Retinal pigment epithelial cell (primary cell): ENCODE measurements around the gene ZNF428.
A peak's percentile ranks its signal among the peaks of the same experiment; 100 is the strongest.

Experiments
- DNase-seq: peaks from one replicate; pipeline ENCODE4 v3.0.0-alpha.2; 2010; ENCODE audit warnings: low read depth
- H3K4me3 ChIP-seq: 2 replicates; pipeline ENCODE4 v1.5.1; 2011; ENCODE audit warnings: mild to moderate bottlenecking, low read length, control low read depth, moderate library complexity
- CTCF ChIP-seq: conservative IDR thresholded peaks from 2 replicates; pipeline ENCODE4 v1.5.1; 2011; ENCODE audit warnings: low read depth, low read length, control low read depth, inconsistent platforms

The ZNF428 gene, protein sequence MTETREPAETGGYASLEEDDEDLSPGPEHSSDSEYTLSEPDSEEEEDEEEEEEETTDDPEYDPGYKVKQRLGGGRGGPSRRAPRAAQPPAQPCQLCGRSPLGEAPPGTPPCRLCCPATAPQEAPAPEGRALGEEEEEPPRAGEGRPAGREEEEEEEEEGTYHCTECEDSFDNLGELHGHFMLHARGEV

GRCh38 chr19:43619262-43620060 lies at the start of gene ZNF428:
Gene ZNF428 (minus strand): TSS chr19:43619629. CDS start chr19:43614304, 5,325 bp downstream.
- DNase-seq = peak; percentile 83
- H3K4me3 ChIP-seq = peak within 1 kb of the TSS; percentile 72
- TF ChIP-seq CTCF = no peak

DNA sequence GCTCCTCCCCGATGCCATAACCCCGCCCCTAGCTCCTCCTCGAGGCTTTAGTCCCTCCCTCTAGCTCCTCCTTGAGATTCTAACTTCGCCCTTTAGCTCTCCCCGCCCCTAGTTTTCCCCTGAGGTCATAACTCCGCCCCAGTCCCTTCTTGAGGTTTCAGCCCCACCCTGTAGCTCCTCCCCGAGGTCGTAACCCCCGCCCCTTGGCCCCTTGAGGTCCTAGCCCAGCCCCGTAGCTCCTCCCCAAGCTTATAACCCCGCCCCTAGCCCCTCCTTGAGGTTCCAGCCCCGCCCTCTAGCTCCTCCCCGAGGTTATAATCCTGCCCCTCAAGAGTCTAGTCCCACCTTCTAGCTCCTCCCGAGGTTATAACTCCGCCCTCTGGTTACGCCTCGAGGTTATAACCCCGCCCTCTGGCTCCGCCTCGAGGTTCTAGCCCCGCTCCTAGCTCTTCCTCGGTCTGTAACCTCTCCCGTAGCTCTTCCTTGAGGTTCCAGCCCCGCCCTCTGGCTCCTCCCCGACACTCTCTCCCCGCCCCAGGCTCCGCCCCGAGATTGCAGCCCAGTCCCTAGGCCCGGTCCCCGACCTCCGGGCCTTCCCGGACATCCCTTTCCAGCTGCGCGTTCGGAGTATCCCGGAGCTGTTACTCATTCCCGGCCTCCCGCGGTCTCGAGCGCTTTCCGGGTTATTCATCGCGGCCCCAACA lies 49.1 kb upstream of the ZNF428 start:
- H3K4me3 ChIP-seq = peak overlapping the region; percentile 66
- peak; percentile 96 for DNase-seq
- no peak for TF ChIP-seq CTCF

DNA sequence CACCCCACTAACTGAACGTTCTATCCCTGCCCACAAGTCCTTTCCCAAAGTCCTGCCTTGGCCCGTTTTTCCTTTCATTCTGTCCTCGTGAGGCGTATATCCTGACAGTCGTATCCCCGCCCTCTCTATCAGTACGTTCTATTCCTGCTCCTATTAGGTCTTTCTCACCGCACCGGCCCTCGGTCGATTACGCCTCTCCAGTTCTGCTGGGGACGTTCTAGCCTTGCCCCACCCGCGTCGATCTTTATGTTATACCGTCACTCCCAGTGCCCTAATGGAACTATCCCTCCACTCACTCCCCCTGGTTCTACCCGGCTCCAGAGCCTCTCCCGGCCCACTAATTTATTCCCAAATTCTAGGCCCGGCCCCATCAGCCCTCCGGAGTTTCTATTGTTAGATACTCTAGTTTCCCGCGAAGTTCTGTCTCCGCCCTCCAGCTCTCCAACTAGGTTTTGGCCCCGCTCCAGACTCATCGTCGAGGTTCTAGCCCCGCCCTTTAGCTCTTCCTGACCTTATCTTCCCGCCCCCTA lies 48.5 kb upstream of the ZNF428 start:
- DNase-seq = no peak
- H3K4me3 ChIP-seq = peak overlapping the region; percentile 66
- no peak for TF ChIP-seq CTCF

DNA sequence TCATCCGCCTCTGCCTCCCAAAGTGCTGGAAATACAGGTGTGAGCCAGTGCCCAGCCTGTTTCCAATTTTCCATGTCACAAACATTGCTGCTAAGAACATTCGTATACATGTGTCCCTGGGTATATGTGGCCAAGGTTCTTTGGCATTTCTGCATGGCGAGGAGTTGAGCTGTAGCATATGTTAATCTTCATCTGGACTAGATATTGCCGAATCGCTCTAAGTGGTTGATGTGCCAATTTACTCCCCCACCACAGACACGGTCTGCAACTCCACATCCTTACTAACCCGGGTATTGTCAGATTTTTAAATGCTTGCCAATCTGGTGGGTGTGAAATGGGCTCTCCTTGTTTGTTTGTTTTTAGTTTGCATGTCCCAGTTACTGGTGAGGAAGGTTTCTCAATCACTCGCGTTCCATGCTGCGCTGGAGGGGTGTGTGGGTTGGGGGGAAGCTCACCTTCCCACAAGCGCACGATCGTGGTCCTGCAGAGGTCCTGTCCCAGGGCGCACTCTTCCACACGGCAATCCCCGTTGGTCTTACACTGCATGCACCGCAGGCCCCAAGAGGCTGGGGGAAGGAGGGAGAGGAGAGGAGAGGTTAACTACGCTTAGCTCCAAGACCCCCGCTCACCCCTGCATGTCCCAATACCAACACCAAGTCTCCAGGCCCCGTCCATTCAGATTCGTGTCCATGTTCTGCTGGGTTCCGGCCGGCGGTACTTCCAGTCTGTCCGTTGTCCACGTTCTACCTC lies 47.9 kb upstream of the ZNF428 start:
- DNase-seq = no peak
- TF ChIP-seq CTCF = no peak
- H3K4me3 ChIP-seq = peak overlapping the region; percentile 66

DNA sequence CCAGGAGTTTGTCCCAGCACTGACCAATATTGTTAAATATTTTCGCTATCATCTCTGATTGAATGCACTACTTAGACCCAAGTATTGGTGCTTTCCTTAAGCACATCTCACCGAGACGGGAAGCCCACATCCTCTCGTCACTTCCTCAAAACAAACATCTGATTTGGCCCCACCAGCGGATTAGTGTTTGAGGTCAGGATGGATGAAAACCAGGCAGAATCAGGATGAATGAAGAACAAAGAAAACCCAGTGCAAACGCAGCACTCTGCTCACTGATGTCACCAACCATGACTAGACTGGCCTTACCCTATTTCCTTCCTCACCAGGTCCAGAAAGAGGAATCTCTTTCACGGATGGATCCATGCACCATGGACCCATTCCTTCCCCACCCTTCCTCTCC lies 44.6 kb upstream of the ZNF428 start:
- no peak for DNase-seq
- no peak overlapping the region for H3K4me3 ChIP-seq
- no peak for TF ChIP-seq CTCF

DNA sequence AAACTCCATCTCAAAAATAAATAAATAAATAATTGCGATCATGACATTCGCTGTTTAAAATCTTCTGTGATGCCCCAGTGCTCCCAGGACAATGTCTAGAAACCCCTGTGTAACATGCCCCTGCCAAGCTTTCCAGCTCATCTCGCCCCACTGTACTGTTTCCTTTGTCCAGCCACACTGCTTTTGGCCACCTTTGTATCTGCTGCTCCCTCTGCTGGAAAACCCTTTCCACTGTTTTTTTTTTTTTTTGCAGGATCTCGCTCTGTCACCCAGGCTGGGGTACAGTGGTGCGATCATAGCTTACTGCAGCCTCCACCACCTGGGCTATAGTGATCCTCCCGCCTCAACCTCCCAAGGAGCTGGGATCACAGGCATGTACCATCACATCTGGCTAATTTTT lies 43.1 kb upstream of the ZNF428 start:
- no peak overlapping the region for H3K4me3 ChIP-seq
- no peak for DNase-seq
- peak; percentile 54 for TF ChIP-seq CTCF
